AG10803 (cell line): ENCODE measurements around the gene BUB3.

ENCODE experiments used
- DNase-seq: peaks from one replicate; pipeline ENCODE4 v3.0.0; 2010; ENCODE audit warnings: low read depth
- H3K4me3 ChIP-seq: 2 replicates; pipeline ENCODE4 v1.5.1; 2011; ENCODE audit warnings: mild to moderate bottlenecking, low read length, control low read depth
- CTCF ChIP-seq: conservative IDR thresholded peaks from 2 replicates; pipeline ENCODE4 v1.5.1; 2011; ENCODE audit warnings: mild to moderate bottlenecking, low read length, control low read depth, inconsistent platforms

Gene BUB3

GRCh38 chr10:123213192-123213591, 59.0 kb downstream of the BUB3 start:
- no peak for TF ChIP-seq CTCF
- DNase-seq = no peak
- H3K4me3 ChIP-seq = no peak overlapping the region
